Measurements from ENCODE around the gene CDK6.

Gene CDK6

DNA sequence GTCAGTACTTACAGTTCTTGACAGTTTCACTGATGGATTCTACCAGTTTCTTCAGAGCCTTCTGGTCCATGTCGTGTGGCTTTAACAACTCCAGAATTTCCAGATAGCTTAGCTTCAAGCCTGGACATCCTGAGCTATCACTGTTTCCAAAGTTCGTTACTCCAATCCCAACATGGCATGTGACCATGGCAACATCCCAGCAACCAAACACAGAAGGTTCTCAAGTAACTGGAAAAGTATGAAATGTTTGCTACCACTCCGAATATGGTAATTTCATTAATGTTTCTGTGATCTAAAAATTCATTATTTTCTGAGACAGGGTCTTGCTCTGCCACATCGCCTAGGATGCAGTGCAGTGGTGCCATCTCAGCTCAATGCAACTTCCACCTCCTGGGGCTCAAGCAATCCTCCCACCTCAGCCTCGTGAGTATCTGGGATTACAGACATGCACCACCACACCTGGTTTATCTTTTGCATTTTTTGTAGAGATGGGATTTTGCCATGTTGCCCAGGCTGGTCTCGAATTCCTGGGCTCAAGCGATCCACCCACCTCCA lies 278.5 kb downstream of the CDK6 start:
- no peak overlapping the region for H3K4me3 ChIP-seq (ENCODE audit: severe bottlenecking)
- no peaks in the 10 kb centered on the region for H3K27me3 ChIP-seq (ENCODE audit: insufficient read depth, poor library complexity, severe bottlenecking)
- no peak overlapping the region for H3K27ac ChIP-seq (ENCODE audit: poor library complexity, severe bottlenecking)
- no peaks in the 10 kb centered on the region for H3K9me3 ChIP-seq (ENCODE audit: severe bottlenecking)
- DNase-seq (ENCODE audit: low spot score) (no peak), ATAC-seq (ENCODE audit: low read depth) (no peak)
- no peaks in the 10 kb centered on the region for H3K4me1 ChIP-seq (ENCODE audit: insufficient read depth, poor library complexity, severe bottlenecking)
- TF ChIP-seq CTCF (IDR thresholded peaks at IDR 0.05; ENCODE audit: poor library complexity, severe bottlenecking): no peak
- H3K36me3 ChIP-seq (ENCODE audit: low read depth): peaks cover 17% of the 10 kb centered on the region

- peaks cover 11% of the 10 kb centered on the region for H3K36me3 ChIP-seq (ENCODE audit: low read depth)
- DNase-seq (ENCODE audit: low spot score): no peak
- H3K4me1 ChIP-seq (ENCODE audit: insufficient read depth, poor library complexity, severe bottlenecking): no peaks in the 10 kb centered on the region
- no peak for TF ChIP-seq CTCF (IDR thresholded peaks at IDR 0.05; ENCODE audit: poor library complexity, severe bottlenecking)
- H3K9me3 ChIP-seq (ENCODE audit: severe bottlenecking): no peaks in the 10 kb centered on the region
- H3K27me3 ChIP-seq (ENCODE audit: insufficient read depth, poor library complexity, severe bottlenecking): no peaks in the 10 kb centered on the region
- peak; percentile 18; the same call in 1 of the 3 replicates for ATAC-seq (ENCODE audit: low read depth)
- no peak overlapping the region for H3K4me3 ChIP-seq (ENCODE audit: severe bottlenecking)
- no peak overlapping the region for H3K27ac ChIP-seq (ENCODE audit: poor library complexity, severe bottlenecking)
These were observed 279.1 kb downstream of the CDK6 start for GRCh38 chr7:92557249-92557648.
